GF-D8 (cell line): ENCODE measurements around the gene GRPEL2.
"Not testable (repeated sequence)": the region's sequence is repeated elsewhere in the genome, so short reads cannot be mapped to it uniquely, and the experiment has no call there.

Experiments
- DNase-seq: peaks from one replicate; lab custom pipeline; 2025; lab: John Stamatoyannopoulos, UW

Gene GRPEL2

GRCh38 chr5:149398747-149399266 is 53.5 kb downstream of the GRPEL2 start:
- not testable (repeated sequence) for DNase-seq

- no peak for DNase-seq
These were observed 54.5 kb downstream of the GRPEL2 start for GRCh38 chr5:149399775-149400174.

- DNase-seq, result no peak
These were observed 55.0 kb downstream of the GRPEL2 start for GRCh38 chr5:149400304-149400703.

- no peak for DNase-seq
These were observed 55.8 kb downstream of the GRPEL2 start for GRCh38 chr5:149401051-149401450.

DNA sequence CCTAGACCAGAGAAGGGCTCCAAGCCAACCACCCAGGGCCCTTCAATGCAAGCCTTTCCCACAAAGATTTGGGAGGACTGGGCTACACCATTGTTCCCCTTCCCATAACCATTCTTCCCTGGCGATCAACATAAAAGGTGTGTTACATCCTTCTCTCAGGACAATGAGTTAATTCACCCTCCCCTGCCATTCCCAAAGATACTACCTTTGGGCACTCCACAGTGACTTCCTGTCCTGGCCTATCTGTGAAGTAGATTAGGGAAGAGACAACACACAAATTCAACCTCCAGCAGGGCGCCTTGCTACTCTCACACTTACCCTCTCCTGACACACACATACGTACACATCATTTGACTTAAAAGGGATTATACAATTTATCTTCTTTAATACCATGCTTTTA is 57.0 kb downstream of the GRPEL2 start:
- no peak for DNase-seq
